AG10803 (cell line): ENCODE data around the gene FNDC11.

Experiments
- DNase-seq: peaks from one replicate; pipeline ENCODE4 v3.0.0; 2010; ENCODE audit warnings: low read depth
- H3K4me3 ChIP-seq: 2 replicates; pipeline ENCODE4 v1.5.1; 2011; ENCODE audit warnings: mild to moderate bottlenecking, low read length, control low read depth
- TF ChIP-seq, protein P1 (sequence below): conservative IDR thresholded peaks from 2 replicates; pipeline ENCODE4 v1.5.1; 2011; ENCODE audit warnings: mild to moderate bottlenecking, low read length, control low read depth, inconsistent platforms

FNDC11 gene

DNA sequence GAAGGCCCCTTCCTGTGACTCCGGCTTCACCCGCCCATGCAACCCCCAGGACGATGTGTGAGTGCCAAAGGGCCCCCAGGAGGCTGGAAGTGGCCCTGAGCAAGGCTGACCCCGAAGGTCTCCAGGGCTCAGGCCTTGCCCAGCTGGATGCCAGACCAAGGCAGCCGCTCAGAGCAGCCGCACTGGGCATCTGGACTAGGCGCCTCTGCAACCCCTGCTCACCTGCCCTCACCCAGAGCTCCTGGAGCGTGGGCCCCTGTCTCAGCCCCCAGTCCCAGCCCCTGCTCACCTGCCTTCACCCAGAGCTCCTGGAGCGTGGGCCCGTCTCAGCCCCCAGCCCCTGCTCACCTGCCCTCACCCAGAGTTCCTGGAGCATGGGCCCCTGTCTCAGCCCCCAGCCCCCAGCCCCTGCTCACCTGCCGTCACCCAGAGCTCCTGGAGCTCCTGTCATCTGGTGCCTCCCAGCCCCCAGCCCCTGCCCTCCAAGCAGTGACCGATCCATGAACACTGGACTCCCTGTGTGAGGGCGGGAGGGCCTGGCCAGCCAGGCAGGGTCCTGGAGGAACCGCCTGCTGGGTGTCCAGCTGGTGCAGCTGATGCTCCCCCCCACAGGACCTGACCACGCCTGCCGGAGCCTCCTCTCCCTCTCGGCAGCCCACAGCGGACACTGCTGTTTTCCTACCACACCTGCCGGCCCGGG, 7.6 kb upstream of the FNDC11 start:
- H3K4me3 ChIP-seq, result no peak overlapping the region
- TF ChIP-seq, protein P1, sequence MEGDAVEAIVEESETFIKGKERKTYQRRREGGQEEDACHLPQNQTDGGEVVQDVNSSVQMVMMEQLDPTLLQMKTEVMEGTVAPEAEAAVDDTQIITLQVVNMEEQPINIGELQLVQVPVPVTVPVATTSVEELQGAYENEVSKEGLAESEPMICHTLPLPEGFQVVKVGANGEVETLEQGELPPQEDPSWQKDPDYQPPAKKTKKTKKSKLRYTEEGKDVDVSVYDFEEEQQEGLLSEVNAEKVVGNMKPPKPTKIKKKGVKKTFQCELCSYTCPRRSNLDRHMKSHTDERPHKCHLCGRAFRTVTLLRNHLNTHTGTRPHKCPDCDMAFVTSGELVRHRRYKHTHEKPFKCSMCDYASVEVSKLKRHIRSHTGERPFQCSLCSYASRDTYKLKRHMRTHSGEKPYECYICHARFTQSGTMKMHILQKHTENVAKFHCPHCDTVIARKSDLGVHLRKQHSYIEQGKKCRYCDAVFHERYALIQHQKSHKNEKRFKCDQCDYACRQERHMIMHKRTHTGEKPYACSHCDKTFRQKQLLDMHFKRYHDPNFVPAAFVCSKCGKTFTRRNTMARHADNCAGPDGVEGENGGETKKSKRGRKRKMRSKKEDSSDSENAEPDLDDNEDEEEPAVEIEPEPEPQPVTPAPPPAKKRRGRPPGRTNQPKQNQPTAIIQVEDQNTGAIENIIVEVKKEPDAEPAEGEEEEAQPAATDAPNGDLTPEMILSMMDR, result no peak
- DNase-seq, result no peak

DNA sequence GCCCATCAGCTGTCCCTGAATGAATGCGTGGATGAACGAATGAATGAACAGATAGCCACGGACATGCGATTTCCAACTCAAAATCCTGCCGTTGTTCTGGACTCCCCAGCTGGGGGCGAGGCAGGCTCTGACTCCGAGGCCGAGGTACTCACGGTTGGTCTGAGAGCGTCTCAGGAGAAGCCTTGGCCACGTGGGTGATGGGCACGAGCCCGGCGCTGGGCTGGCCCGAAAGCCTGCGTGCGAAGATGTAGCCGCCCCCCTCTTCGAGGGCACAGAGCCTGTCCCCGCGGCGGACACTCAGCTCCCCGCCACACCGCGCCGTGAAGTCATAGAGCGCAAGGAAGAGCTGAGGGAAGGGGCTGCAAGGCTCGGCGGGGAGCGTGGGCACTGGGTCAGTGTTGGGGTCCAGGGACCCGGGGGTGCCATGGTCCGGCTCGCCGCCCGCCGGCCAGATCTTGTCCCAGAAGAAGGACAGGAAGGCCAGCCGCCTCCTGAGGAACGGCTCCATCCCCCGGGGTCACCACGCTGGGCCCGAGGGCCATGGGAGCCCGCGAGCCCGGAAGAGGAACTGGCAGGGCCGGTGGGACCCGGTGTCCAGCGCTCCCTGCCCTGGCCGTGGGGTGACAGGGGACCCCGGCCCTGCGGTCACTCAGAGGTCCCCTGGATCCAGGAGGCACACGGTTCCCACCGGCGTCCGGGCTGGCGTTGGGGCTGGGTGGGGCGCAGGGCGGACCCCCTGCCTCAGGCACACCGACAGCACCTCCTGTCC, 6.8 kb upstream of the FNDC11 start:
- no peak for DNase-seq
- no peak overlapping the region for H3K4me3 ChIP-seq
- TF ChIP-seq, protein P1, result no peak

DNA sequence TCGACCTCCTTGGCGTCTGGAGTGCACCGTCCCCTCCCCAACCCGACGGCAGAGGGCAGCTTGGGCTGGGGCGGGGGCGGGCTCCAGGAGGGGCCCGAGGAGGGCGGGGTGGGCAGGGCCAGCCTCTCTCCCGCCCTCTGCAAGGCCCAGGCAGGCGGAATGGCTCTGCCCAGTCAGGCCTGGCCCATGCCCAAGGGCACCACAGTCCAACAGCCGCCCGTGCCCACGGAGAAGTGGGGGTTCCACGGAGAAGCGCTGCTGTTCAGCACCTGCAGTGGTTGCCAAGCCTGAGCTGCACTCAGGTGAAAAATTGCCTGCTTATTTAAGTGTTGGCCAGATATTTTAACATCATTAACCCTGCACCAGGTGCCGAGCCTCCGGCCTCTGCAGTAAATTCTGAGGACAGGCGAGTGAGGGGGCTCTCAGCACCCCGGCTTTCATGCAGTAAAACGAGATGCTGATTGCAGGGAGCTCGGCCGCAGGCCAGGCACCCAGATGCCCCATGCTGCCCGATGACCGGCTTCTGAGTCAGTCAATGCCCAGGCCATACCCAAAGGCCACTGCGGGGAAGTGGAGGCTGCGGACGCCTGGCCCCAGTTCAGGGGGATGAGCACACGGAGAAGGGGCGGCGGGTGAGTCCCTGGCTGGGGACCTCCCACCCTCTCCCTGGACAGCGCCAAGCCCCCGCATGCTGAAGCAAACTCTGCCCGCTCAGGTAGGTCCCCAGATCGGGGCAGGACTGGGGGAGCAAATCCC, 6.1 kb upstream of the FNDC11 start, which contains the start of gene SRMS:
Gene SRMS, minus strand, starts transcription at position 25 of the 756 bp plus-strand sequence. CDS start 286 bp downstream, outside the sequence.
- H3K4me3 ChIP-seq, result no peak within 1 kb of the TSS
- DNase-seq, result no peak
- TF ChIP-seq, protein P1, result no peak

DNA sequence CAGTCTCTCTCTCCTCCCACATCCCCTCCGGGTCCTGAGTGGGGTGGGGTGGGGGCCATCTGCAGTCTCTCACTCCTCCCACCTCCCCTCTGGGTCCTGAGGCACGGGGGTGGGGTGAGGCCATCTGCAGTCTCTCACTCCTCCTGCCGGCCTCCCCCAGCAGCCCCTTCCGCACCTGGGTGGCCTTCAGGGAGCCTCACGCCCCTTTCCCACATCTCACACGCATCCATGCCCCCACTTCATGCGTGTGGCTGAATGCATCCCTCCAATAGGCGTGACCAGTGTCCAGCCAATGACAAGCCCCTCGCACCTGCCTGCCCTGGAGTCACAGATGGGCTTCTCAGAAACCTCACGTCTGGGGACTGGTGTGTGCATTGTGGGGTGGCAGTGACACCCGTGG, 5.4 kb upstream of the FNDC11 start:
- no peak for DNase-seq
- H3K4me3 ChIP-seq, result no peak overlapping the region
- TF ChIP-seq, protein P1, result no peak

DNA sequence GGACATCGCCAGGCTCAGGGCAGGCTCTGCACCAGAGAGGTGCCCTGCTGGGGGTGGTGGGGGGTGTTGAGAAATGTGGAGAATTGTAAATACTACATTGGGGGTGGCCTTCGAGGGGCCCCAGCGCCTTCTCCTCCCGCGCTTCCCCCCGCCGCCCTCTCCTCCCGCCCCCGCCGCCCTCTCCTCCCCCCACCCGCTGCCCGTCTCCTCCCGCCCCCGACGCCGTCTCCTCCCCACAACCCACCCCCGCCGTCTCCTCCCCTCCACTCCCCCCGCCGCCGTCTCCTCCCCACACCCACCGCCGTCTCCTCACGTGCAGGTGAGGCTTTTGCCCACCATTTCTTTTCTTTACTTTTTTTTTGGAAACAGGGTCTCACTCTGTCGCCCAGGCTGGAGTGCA, 4.9 kb upstream of the FNDC11 start:
- TF ChIP-seq, protein P1, result no peak
- DNase-seq, result no peak

DNA sequence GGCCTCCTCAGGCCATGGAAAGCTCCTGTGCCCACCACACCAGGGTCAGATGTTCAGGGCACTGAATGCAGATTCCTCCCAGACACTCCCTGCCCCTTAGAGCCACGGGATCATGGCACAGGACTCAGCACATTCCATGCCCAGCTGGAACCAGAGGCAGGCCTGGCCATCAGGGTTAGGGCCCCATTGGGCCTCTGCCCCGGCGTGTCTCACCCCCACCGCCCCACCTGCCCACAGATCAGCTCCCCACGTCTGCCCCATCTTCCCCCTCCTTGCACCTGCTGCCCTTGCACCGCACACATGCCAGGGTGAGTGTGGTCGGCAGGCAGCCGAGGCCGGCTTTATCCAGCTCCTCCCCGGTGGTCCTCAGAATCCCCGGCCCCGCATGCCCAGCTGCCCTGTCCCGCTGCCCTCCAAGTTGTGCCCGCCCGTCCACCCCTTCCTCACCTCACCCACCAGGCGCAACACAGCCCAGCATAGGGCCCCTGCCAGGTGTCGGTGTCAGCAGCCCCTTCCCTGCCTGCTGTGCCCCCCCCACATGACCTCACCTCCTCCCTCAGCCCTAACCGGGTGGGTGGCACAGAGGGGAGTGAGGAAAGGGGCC, 4.2 kb upstream of the FNDC11 start:
- TF ChIP-seq, protein P1, result no peak
- DNase-seq, result no peak
- no peak overlapping the region for H3K4me3 ChIP-seq

More for the DNA sequence above, 4.9 kb upstream of the FNDC11 start:
- no peak overlapping the region for H3K4me3 ChIP-seq
